B cell (primary cell): ENCODE measurements around the gene DCLK1. TPM values are rescaled to one million over a fixed set of nuclear protein-coding genes. Genes with fewer than 3 reads are reported as not detected.

Experiments used
- ATAC-seq: fragments of 200-7000 bp; cut with Tn5 transposase; one replicate; pipeline ENCODE4 v1.10.0; 2021; ENCODE audit warnings: low read depth, mild to moderate bottlenecking, moderate number of reproducible peaks, moderate library complexity
- CTCF ChIA-PET: fragments of 350-600 bp; sonication (Branson Sonifier 250); formaldehyde crosslinking; loops from one replicate; lab custom pipeline; 2021; ENCODE audit warnings: antibody characterized with exemption, inconsistent platforms; lab: Charles Lee
- POLR2A ChIA-PET: fragments of 350-600 bp; sonication (Branson Sonifier 250); formaldehyde crosslinking; loops from one replicate; lab custom pipeline; 2021; ENCODE audit warnings: antibody characterized with exemption; lab: Charles Lee
- DNase-seq: peaks from one replicate; pipeline ENCODE4 v3.0.0; 2013
- H2AFZ ChIP-seq: 2 replicates; pipeline ENCODE4 v1.6.1; 2012; ENCODE audit warnings: mild to moderate bottlenecking, low read depth, low read length; ENCODE audit not compliant: insufficient read depth, poor library complexity, severe bottlenecking
- H3K27ac ChIP-seq, 2 donors: 1 replicate in 1 of 2; 2 replicates in 1 of 2; pipeline ENCODE4 v1.5.1; 2012 to 2013; ENCODE audit warnings: low read length in 2 of 2, mild to moderate bottlenecking in 2 of 2, moderate library complexity in 1 of 2
- H3K27me3 ChIP-seq, 4 experiments: fragments of 200-600 bp in 1 of 4; sonication (generic) in 1 of 4; replicated peaks in 1 of 4; 1 replicate in 2 of 4; 2 replicates in 2 of 4; pipeline versions ENCODE4 v1.6.1 to v1.7.0; 2013 to 2016; ENCODE audit warnings: low read length in 3 of 4, mild to moderate bottlenecking in 2 of 4, mixed read lengths in 1 of 4, moderate library complexity in 1 of 4; ENCODE audit not compliant: insufficient read depth in 4 of 4, control insufficient read depth in 3 of 4; ENCODE audit errors: control extremely low read depth in 1 of 4
- H3K36me3 ChIP-seq, 2 experiments: replicated peaks in 1 of 2; 1 replicate in 1 of 2; 2 replicates in 1 of 2; pipeline versions ENCODE4 v1.6.1 to v1.7.1; 2013; ENCODE audit warnings: low read length in 1 of 2; ENCODE audit not compliant: insufficient read depth in 2 of 2, control insufficient read depth in 1 of 2; ENCODE audit errors: control extremely low read depth in 1 of 2, extremely low read depth in 1 of 2
- H3K4me1 ChIP-seq, 2 donors: fragments of 200-600 bp in 1 of 2; sonication (generic) in 1 of 2; 1 replicate in 1 of 2; 2 replicates in 1 of 2; pipeline versions ENCODE4 v1.5.1 to v1.6.1; 2013 to 2017; ENCODE audit warnings: low read length in 2 of 2; ENCODE audit not compliant: control insufficient read depth in 2 of 2, insufficient read depth in 2 of 2
- H3K4me2 ChIP-seq: replicated peaks from 2 replicates; pipeline ENCODE3; 2012; ENCODE audit warnings: mild to moderate bottlenecking, low read depth, low read length; ENCODE audit not compliant: poor library complexity, severe bottlenecking
- H3K4me3 ChIP-seq, 5 experiments: fragments of 200-600 bp in 1 of 5; sonication (generic) in 1 of 5; 1 replicate in 3 of 5; 2 replicates in 2 of 5; pipeline versions ENCODE4 v1.5.1 to v1.7.0; 2011 to 2016; ENCODE audit warnings: low read length in 4 of 5, mild to moderate bottlenecking in 4 of 5, low read depth in 2 of 5, control low read depth in 1 of 5, moderate library complexity in 1 of 5; ENCODE audit not compliant: insufficient read depth in 1 of 5; ENCODE audit errors: control extremely low read depth in 1 of 5, extremely low read depth in 1 of 5
- H3K79me2 ChIP-seq: fragments of 200-600 bp; sonication (generic); one replicate; pipeline ENCODE4 v1.6.0; 2016; ENCODE audit warnings: low read length; ENCODE audit not compliant: control insufficient read depth, insufficient read depth
- H3K9ac ChIP-seq: fragments of 200-600 bp; sonication (generic); 2 replicates; pipeline ENCODE4 v1.6.1; 2017; ENCODE audit warnings: mild to moderate bottlenecking, low read length, moderate library complexity
- H3K9me3 ChIP-seq, 3 donors: one replicate each; pipeline versions ENCODE4 v1.6.1 to v1.7.1; 2013; ENCODE audit warnings: low read length in 2 of 3; ENCODE audit not compliant: control insufficient read depth in 2 of 3, insufficient read depth in 1 of 3; ENCODE audit errors: control extremely low read depth in 1 of 3
- H4K20me1 ChIP-seq: 2 replicates; pipeline ENCODE4 v1.6.0; 2012; ENCODE audit warnings: mild to moderate bottlenecking, low read length; ENCODE audit not compliant: insufficient read depth, control insufficient read depth, poor library complexity, severe bottlenecking
- H3K27ac Mint-ChIP-seq: one replicate; pipeline ENCODE4 v1.8.0; 2021; ENCODE audit warnings: mixed read lengths
- H3K27me3 Mint-ChIP-seq: one replicate; pipeline ENCODE4 v1.8.0; 2021; ENCODE audit warnings: mixed read lengths
- H3K4me1 Mint-ChIP-seq: one replicate; pipeline ENCODE4 v1.8.0; 2021; ENCODE audit warnings: mixed read lengths
- H3K4me3 Mint-ChIP-seq: one replicate; pipeline ENCODE4 v1.8.0; 2021; ENCODE audit warnings: mixed read lengths
- H3K9me3 Mint-ChIP-seq: one replicate; pipeline ENCODE4 v1.8.0; 2022; ENCODE audit warnings: mixed read lengths; ENCODE audit not compliant: insufficient read depth
- CTCF ChIP-seq: fragments of 200-600 bp; IDR thresholded peaks from one replicate; pipeline ENCODE4 v1.8.0; 2022; ENCODE audit warnings: antibody characterized with exemption, mild to moderate bottlenecking
- EZH2 ChIP-seq: IDR thresholded peaks from 2 replicates; pipeline ENCODE4 v1.6.1; 2012; ENCODE audit warnings: borderline replicate concordance, low read depth, mild to moderate bottlenecking, moderate library complexity, low read length; ENCODE audit not compliant: insufficient read depth, poor library complexity, severe bottlenecking
- WGBS: methylation state at CpG from one replicate; pipeline ENCODE4 v1.1.5; 2013; ENCODE audit warnings: missing lambda C conversion rate; ENCODE audit not compliant: insufficient coverage; 5-methylcytosine and 5-hydroxymethylcytosine counted together
- intact Hi-C: fragments of 100-400 bp; cut with micrococcal nuclease; formaldehyde crosslinking; loops from one replicate; pipeline ENCODE4 v1.10.0; 2022
- polyA plus RNA-seq: library from polyadenylated mRNA; depleted of rRNA; stranded (reverse); fragments of >200 nt; gene quantifications from 2 replicates; pipeline ENCODE4 v1.2.3, GENCODE V29; 2012
- total RNA-seq, 2 donors: library from RNA; stranded (reverse); fragments of 120-200 nt in 1 of 2; gene quantifications; 1 replicate in 1 of 2; 2 replicates in 1 of 2; pipeline versions ENCODE4 v1.2.3 to v1.2.4, GENCODE V29; 2013 to 2022

Gene DCLK1
- total and polyA plus RNA-seq, 2 donors (not counting 1 experiment from before 2014, with no cell fraction given): not detected

GRCh38 chr13:36062249-36062648, 68.9 kb downstream of the DCLK1 start:
- Histone ChIP-seq H3K4me1 (no peaks in the 10 kb centered on the region), H3K9ac (no peak overlapping the region), H3K79me2 (no peaks in the 10 kb centered on the region), H2AFZ (no peak overlapping the region), H3K36me3 (no peaks in the 10 kb centered on the region), H4K20me1 (no peaks in the 10 kb centered on the region), H3K27me3 (no peaks in the 10 kb centered on the region), H3K4me2 (no peak overlapping the region), H3K4me3 (no peak overlapping the region), H3K27ac (no peak overlapping the region), H3K9me3 (no peaks in the 10 kb centered on the region)
- no peak for TF ChIP-seq CTCF
- no peak for TF ChIP-seq EZH2
- ATAC-seq: no peak
- no CpG with 5 or more reads among the region's 1 CpG for WGBS
- intact Hi-C loops: no loop called here
- no peaks in the 10 kb centered on the region for H3K27me3 Mint-ChIP-seq
- POLR2A ChIA-PET: no interaction called here
- no peak overlapping the region for H3K27ac Mint-ChIP-seq
- no peak for DNase-seq
- H3K4me3 Mint-ChIP-seq: no peak overlapping the region
- peaks cover 4% of the 10 kb centered on the region for H3K9me3 Mint-ChIP-seq
- H3K4me1 Mint-ChIP-seq: no peaks in the 10 kb centered on the region
- CTCF ChIA-PET: no interaction called here

GRCh38 chr13:36061621-36062020, 69.6 kb downstream of the DCLK1 start:
- DNase-seq: no peak
- H3K9ac ChIP-seq: no peak overlapping the region
- H3K9me3 ChIP-seq: no peaks in the 10 kb centered on the region
- Mint-ChIP-seq H3K9me3 (peaks cover 4% of the 10 kb centered on the region), H3K27ac (no peak overlapping the region), H3K4me1 (no peaks in the 10 kb centered on the region), H3K4me3 (no peak overlapping the region), H3K27me3 (no peaks in the 10 kb centered on the region)
- no peaks in the 10 kb centered on the region for H4K20me1 ChIP-seq
- H3K27ac ChIP-seq: no peak overlapping the region
- H2AFZ ChIP-seq: no peak overlapping the region
- H3K4me3 ChIP-seq: no peak overlapping the region
- no peak overlapping the region for H3K4me2 ChIP-seq
- no peaks in the 10 kb centered on the region for H3K4me1 ChIP-seq
- H3K27me3 ChIP-seq: no peaks in the 10 kb centered on the region
- CTCF ChIA-PET: no interaction called here
- intact Hi-C loops: no loop called here
- no peak for ATAC-seq
- POLR2A ChIA-PET: no interaction called here
- 72% methylated on average over 2 of the region's 4 CpGs for WGBS
- TF ChIP-seq EZH2: no peak
- TF ChIP-seq CTCF: no peak
- H3K79me2 ChIP-seq: no peaks in the 10 kb centered on the region
- no peaks in the 10 kb centered on the region for H3K36me3 ChIP-seq
